DOHH2 (cell line): ENCODE results near the gene CFAP77.

ENCODE experiments used
- H3F3A ChIP-seq: fragments of 200-600 bp; sonication (generic), shearing (Covaris generic); 2 replicates; pipeline ENCODE4 v1.6.0; 2016; ENCODE audit warnings: antibody characterized with exemption, mild to moderate bottlenecking; ENCODE audit not compliant: control insufficient read depth, insufficient read depth
- H3K27ac ChIP-seq: fragments of 200-600 bp; sonication (generic); 2 replicates; pipeline ENCODE4 v1.5.1; 2014; ENCODE audit warnings: low read depth, mild to moderate bottlenecking, low read length, moderate library complexity
- H3K27me3 ChIP-seq: fragments of 200-600 bp; sonication (generic); 2 replicates; pipeline ENCODE4 v1.6.1; 2014; ENCODE audit warnings: mild to moderate bottlenecking, low read length, mixed read lengths; ENCODE audit not compliant: control insufficient read depth
- H3K36me3 ChIP-seq: fragments of 200-600 bp; sonication (generic); 2 replicates; pipeline ENCODE4 v1.6.1; 2014; ENCODE audit warnings: mild to moderate bottlenecking, low read length, moderate library complexity, mixed read lengths; ENCODE audit not compliant: control insufficient read depth
- H3K4me1 ChIP-seq: fragments of 200-600 bp; sonication (generic); 2 replicates; pipeline ENCODE4 v1.6.1; 2014; ENCODE audit warnings: mild to moderate bottlenecking, low read length, mixed read lengths; ENCODE audit not compliant: control insufficient read depth
- H3K4me2 ChIP-seq: fragments of 200-600 bp; sonication (generic); 2 replicates; pipeline ENCODE4 v1.6.0; 2014; ENCODE audit warnings: mild to moderate bottlenecking, low read length, moderate library complexity
- H3K4me3 ChIP-seq: fragments of 200-600 bp; sonication (generic); 2 replicates; pipeline ENCODE4 v1.5.1; 2014; ENCODE audit warnings: mild to moderate bottlenecking, low read length, mixed read lengths
- H3K79me2 ChIP-seq: fragments of 200-600 bp; sonication (generic); 2 replicates; pipeline ENCODE4 v1.6.1; 2014; ENCODE audit warnings: mild to moderate bottlenecking, low read length, mixed read lengths; ENCODE audit not compliant: control insufficient read depth
- H3K9me2 ChIP-seq: fragments of 200-600 bp; sonication (generic); replicated peaks from 2 replicates; pipeline ENCODE4 v1.6.1; 2014; ENCODE audit warnings: mild to moderate bottlenecking, low read length, mixed read lengths; ENCODE audit not compliant: control insufficient read depth
- H3K9me3 ChIP-seq: fragments of 200-600 bp; sonication (generic); 2 replicates; pipeline ENCODE4 v1.6.1; 2014; ENCODE audit warnings: antibody characterized with exemption, low read length, mixed read lengths; ENCODE audit not compliant: control insufficient read depth, insufficient read depth
- H4K20me1 ChIP-seq: fragments of 200-600 bp; sonication (generic); 2 replicates; pipeline ENCODE4 v1.6.0; 2014; ENCODE audit warnings: low read depth, mild to moderate bottlenecking, antibody characterized with exemption, low read length, moderate library complexity; ENCODE audit not compliant: control insufficient read depth, insufficient read depth
- EZH2phosphoT487 ChIP-seq: fragments of 200-600 bp; sonication (generic); IDR thresholded peaks from 2 replicates; pipeline ENCODE4 v1.6.1; 2017; ENCODE audit warnings: borderline replicate concordance, mild to moderate bottlenecking, antibody characterized with exemption, low read length, moderate library complexity, mixed read lengths
- TF ChIP-seq, protein P1 (sequence below): fragments of 200-600 bp; sonication (generic); IDR thresholded peaks from one replicate; pipeline ENCODE4 v1.5.1; 2014; ENCODE audit warnings: antibody characterized with exemption, mild to moderate bottlenecking, low read depth, low read length; ENCODE audit not compliant: poor library complexity, severe bottlenecking

CFAP77 gene

DNA sequence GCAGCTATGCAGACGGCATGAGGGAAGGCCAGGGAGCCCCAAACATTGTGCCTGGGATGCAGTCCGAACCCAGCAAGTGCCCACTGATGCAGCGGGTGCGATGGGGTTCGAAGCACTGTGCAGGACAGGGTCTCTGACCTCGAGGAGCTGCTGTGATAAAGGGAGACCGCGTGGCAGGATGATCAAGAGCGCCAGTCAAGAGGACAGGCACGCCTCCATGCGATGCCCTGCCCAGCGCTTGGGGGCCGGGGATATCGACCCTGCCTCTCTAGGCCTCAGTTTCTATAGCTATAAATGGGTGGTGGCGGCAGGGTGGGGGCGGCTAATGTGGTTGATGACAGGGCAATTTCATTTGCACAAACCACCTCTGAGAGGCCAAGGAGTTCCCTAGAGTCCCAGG lies 87.7 kb downstream of the CFAP77 start:
- Histone ChIP-seq H3K9me3 (no peaks in the 10 kb centered on the region), H4K20me1 (no peaks in the 10 kb centered on the region), H3K27ac (no peak overlapping the region), H3K4me1 (no peaks in the 10 kb centered on the region), H3F3A (no peaks in the 10 kb centered on the region), H3K4me2 (no peak overlapping the region), H3K27me3 (no peaks in the 10 kb centered on the region), H3K9me2 (no peaks in the 10 kb centered on the region), H3K4me3 (no peak overlapping the region), H3K36me3 (no peaks in the 10 kb centered on the region), H3K79me2 (no peaks in the 10 kb centered on the region)
- no peak for TF ChIP-seq EZH2phosphoT487
- TF ChIP-seq, protein P1, sequence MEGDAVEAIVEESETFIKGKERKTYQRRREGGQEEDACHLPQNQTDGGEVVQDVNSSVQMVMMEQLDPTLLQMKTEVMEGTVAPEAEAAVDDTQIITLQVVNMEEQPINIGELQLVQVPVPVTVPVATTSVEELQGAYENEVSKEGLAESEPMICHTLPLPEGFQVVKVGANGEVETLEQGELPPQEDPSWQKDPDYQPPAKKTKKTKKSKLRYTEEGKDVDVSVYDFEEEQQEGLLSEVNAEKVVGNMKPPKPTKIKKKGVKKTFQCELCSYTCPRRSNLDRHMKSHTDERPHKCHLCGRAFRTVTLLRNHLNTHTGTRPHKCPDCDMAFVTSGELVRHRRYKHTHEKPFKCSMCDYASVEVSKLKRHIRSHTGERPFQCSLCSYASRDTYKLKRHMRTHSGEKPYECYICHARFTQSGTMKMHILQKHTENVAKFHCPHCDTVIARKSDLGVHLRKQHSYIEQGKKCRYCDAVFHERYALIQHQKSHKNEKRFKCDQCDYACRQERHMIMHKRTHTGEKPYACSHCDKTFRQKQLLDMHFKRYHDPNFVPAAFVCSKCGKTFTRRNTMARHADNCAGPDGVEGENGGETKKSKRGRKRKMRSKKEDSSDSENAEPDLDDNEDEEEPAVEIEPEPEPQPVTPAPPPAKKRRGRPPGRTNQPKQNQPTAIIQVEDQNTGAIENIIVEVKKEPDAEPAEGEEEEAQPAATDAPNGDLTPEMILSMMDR: no peak

DNA sequence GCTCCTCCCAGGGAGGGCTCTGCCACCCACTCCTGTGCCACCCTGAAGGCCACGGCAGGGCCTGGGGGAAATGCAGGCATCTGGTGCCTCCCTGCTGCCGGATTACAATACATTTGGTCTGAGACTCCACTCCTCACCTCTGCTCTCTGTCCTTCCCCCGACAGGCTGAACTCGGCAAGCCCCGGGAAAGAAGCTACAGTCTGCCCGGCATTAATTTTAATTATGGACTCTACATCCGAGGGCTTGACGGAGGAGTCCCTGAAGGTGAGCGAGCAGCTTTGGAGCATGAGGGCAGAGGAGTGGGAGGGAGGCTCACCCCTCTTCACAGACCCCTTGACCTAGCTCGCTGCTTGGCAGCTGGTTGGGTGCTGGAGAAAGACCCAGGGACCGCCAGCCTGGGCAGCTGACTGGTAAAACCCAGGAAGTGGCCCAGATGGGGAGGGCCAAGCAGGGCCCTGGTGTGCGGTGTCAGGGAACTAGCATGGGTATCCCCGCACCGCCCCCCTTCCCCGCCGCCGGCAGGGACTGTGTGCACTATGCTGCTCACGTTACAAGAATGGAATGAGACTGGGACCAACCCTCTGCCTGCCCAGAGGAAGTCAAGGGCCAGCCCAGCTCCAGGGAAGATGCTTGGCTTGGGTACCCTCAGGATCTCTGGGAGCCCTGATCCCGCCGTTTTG lies 88.7 kb downstream of the CFAP77 start:
- no peak for TF ChIP-seq EZH2phosphoT487
- TF ChIP-seq, protein P1: no peak
- Histone ChIP-seq H4K20me1 (no peaks in the 10 kb centered on the region), H3K27ac (no peak overlapping the region), H3K9me2 (no peaks in the 10 kb centered on the region), H3K4me2 (no peak overlapping the region), H3K27me3 (no peaks in the 10 kb centered on the region), H3K4me1 (no peaks in the 10 kb centered on the region), H3K9me3 (no peaks in the 10 kb centered on the region), H3K79me2 (no peaks in the 10 kb centered on the region), H3K4me3 (no peak overlapping the region), H3F3A (no peaks in the 10 kb centered on the region), H3K36me3 (no peaks in the 10 kb centered on the region)

DNA sequence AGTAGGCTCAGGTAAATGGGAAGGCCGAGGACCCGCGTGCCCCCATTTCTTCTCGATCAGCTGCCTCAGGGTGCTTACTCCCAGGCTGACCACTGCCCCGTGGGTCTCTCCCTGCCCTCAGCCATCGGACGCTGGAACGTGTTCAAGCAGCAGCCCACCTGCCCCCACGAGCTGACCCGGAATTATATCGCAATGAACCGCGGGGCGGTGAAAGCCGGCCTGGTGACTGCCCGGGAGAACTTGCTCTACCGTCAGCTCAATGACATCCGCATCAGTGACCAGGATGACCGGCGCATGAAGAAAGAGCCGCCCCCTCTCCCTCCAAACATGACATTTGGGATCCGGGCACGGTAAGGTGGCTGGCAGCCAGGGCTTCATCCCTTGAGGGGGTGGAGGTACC lies 89.2 kb downstream of the CFAP77 start:
- no peak overlapping the region for H3K4me3 ChIP-seq
- H3K36me3 ChIP-seq: no peaks in the 10 kb centered on the region
- no peaks in the 10 kb centered on the region for H3K27me3 ChIP-seq
- no peaks in the 10 kb centered on the region for H3K79me2 ChIP-seq
- no peak overlapping the region for H3K27ac ChIP-seq
- no peak overlapping the region for H3K4me2 ChIP-seq
- TF ChIP-seq, protein P1: no peak
- TF ChIP-seq EZH2phosphoT487: no peak
- H3F3A ChIP-seq: no peaks in the 10 kb centered on the region
- no peaks in the 10 kb centered on the region for H3K9me2 ChIP-seq
- no peaks in the 10 kb centered on the region for H3K9me3 ChIP-seq
- no peaks in the 10 kb centered on the region for H3K4me1 ChIP-seq
- H4K20me1 ChIP-seq: no peaks in the 10 kb centered on the region
